Activated T-helper 9 cell treated with anti-CD3 and anti-CD28 coated beads, Interleukin-2, amount 50 U/mL, for 16 hours (primary cell): ENCODE data around the gene HSPA5.
"Not testable (repeated sequence)": the region's sequence is repeated elsewhere in the genome, so short reads cannot be mapped to it uniquely, and the experiment has no call there.

Experiments used
- DNase-seq: peaks from one replicate; pipeline ENCODE4 v3.0.0-alpha.2; 2020; ENCODE audit warnings: low read depth

The HSPA5 gene

GRCh38 chr9:125241000-125241862, at the start of gene HSPA5:
HSPA5 (minus strand) TSS chr9:125241343; CDS start chr9:125241126, 217 bp downstream.
- DNase-seq: peak; percentile 99

- DNase-seq: not testable (repeated sequence)
Observed at GRCh38 chr9:125286935-125287433, 45.8 kb upstream of the HSPA5 start.

GRCh38 chr9:125284855-125285254, 43.7 kb upstream of the HSPA5 start:
- DNase-seq: no peak

GRCh38 chr9:125280945-125281344, 39.8 kb upstream of the HSPA5 start:
- no peak for DNase-seq

GRCh38 chr9:125277411-125277810, 36.3 kb upstream of the HSPA5 start:
- DNase-seq: no peak

GRCh38 chr9:125276771-125277170, 35.6 kb upstream of the HSPA5 start:
- no peak for DNase-seq

GRCh38 chr9:125272697-125273096, 31.6 kb upstream of the HSPA5 start:
- no peak for DNase-seq

GRCh38 chr9:125271081-125271480, 29.9 kb upstream of the HSPA5 start:
- no peak for DNase-seq

GRCh38 chr9:125269014-125269397, 27.9 kb upstream of the HSPA5 start:
- DNase-seq: no peak

- no peak for DNase-seq
Observed at GRCh38 chr9:125268394-125269013, 27.4 kb upstream of the HSPA5 start.

GRCh38 chr9:125264068-125264467, 22.9 kb upstream of the HSPA5 start:
- not testable (repeated sequence) for DNase-seq

GRCh38 chr9:125262294-125262991, 21.3 kb upstream of the HSPA5 start:
- no peak for DNase-seq

GRCh38 chr9:125261501-125262293, 20.6 kb upstream of the HSPA5 start, which contains the start of gene GAPVD1:
GAPVD1 (plus strand) TSS chr9:125261826; CDS start chr9:125298922, 37,096 bp downstream.
- peak; percentile 82 for DNase-seq

- DNase-seq: no peak
Observed at GRCh38 chr9:125260561-125260960, 19.4 kb upstream of the HSPA5 start.

- no peak for DNase-seq
Observed at GRCh38 chr9:125258832-125259534, 17.8 kb upstream of the HSPA5 start.

GRCh38 chr9:125258160-125258785, 17.1 kb upstream of the HSPA5 start:
- no peak for DNase-seq

- no peak for DNase-seq
Observed at GRCh38 chr9:125255781-125256391, 14.7 kb upstream of the HSPA5 start.

GRCh38 chr9:125254231-125254630, 13.1 kb upstream of the HSPA5 start:
- DNase-seq: no peak

GRCh38 chr9:125246261-125246667, 5.1 kb upstream of the HSPA5 start:
- DNase-seq: no peak

GRCh38 chr9:125243792-125244260, 2.7 kb upstream of the HSPA5 start:
- DNase-seq: no peak
